Endothelial cell (in vitro differentiated cells): Measurements from ENCODE around the gene PCDHGC5. TPM values are rescaled to one million over a fixed set of nuclear protein-coding genes. Genes with fewer than 3 reads are reported as not detected.

ENCODE experiments used
- DNase-seq: peaks from one replicate; pipeline ENCODE4 v3.0.0; 2021; ENCODE audit warnings: low spot score
- H3K27ac Mint-ChIP-seq: one replicate; pipeline ENCODE4 v1.8.0; 2021; ENCODE audit warnings: mixed read lengths, inconsistent platforms; ENCODE audit not compliant: unreplicated experiment
- H3K27me3 Mint-ChIP-seq: one replicate; pipeline ENCODE4 v1.8.0; 2021; ENCODE audit warnings: mild to moderate bottlenecking, moderate library complexity, mixed read lengths, inconsistent platforms; ENCODE audit not compliant: unreplicated experiment
- H3K36me3 Mint-ChIP-seq: one replicate; pipeline ENCODE4 v1.8.0; 2021; ENCODE audit warnings: mild to moderate bottlenecking, low read depth, mixed read lengths, inconsistent platforms; ENCODE audit not compliant: unreplicated experiment
- H3K4me1 Mint-ChIP-seq: one replicate; pipeline ENCODE4 v1.8.0; 2021; ENCODE audit warnings: mild to moderate bottlenecking, mixed read lengths, inconsistent platforms; ENCODE audit not compliant: unreplicated experiment
- H3K4me3 Mint-ChIP-seq: one replicate; pipeline ENCODE4 v1.8.0; 2021; ENCODE audit warnings: mild to moderate bottlenecking, mixed read lengths, inconsistent platforms; ENCODE audit not compliant: unreplicated experiment
- H3K9me3 Mint-ChIP-seq: one replicate; pipeline ENCODE4 v1.8.0; 2021; ENCODE audit warnings: mixed read lengths, inconsistent platforms; ENCODE audit not compliant: unreplicated experiment
- total RNA-seq: library from RNA; stranded (reverse); fragmentation: NEBNext Ultra II Directional; extraction: Animal tissue kit (Norgen Biotek cat#: 25700); gene quantifications from one replicate; pipeline ENCODE4 v1.2.1, GENCODE V29; 2021; ENCODE audit not compliant: unreplicated experiment
- TF ChIP-seq, protein P1 (sequence below): fragments of 200-600 bp; sonication (generic); IDR thresholded peaks from one replicate; pipeline ENCODE4 v1.5.0; 2021; ENCODE audit warnings: antibody characterized with exemption; ENCODE audit not compliant: unreplicated experiment

PCDHGC5 gene
- total RNA-seq, 1 donor from 2014 or later, result 2.9 TPM

DNA sequence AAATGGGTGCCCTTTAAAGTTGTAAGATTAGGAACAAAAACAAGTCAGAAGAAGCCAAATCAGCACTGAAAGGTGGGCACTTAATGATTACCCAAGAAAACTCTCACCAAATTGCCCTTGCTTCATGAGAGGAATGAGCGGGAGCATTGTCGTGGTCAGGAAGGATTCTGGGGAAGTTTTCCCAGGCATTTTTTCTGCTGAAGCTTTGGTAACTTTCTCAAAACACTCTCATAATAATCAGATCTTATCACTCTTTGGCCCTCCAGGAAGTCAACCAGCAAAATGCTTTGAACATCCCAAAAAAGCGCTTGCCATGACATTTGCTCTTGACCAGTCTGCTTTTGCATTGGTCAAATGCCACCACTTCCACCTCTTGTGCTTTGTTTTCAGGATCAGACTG is 23.5 kb upstream of the PCDHGC5 start:
- TF ChIP-seq, protein P1, sequence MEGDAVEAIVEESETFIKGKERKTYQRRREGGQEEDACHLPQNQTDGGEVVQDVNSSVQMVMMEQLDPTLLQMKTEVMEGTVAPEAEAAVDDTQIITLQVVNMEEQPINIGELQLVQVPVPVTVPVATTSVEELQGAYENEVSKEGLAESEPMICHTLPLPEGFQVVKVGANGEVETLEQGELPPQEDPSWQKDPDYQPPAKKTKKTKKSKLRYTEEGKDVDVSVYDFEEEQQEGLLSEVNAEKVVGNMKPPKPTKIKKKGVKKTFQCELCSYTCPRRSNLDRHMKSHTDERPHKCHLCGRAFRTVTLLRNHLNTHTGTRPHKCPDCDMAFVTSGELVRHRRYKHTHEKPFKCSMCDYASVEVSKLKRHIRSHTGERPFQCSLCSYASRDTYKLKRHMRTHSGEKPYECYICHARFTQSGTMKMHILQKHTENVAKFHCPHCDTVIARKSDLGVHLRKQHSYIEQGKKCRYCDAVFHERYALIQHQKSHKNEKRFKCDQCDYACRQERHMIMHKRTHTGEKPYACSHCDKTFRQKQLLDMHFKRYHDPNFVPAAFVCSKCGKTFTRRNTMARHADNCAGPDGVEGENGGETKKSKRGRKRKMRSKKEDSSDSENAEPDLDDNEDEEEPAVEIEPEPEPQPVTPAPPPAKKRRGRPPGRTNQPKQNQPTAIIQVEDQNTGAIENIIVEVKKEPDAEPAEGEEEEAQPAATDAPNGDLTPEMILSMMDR, result no peak
- no peak overlapping the region for H3K27ac Mint-ChIP-seq
- H3K4me3 Mint-ChIP-seq, result no peak overlapping the region
- H3K4me1 Mint-ChIP-seq, result peaks cover 16% of the 10 kb centered on the region
- peaks cover 4% of the 10 kb centered on the region for H3K36me3 Mint-ChIP-seq
- no peaks in the 10 kb centered on the region for H3K9me3 Mint-ChIP-seq
- DNase-seq, result no peak
- H3K27me3 Mint-ChIP-seq, result peaks cover 1% of the 10 kb centered on the region

DNA sequence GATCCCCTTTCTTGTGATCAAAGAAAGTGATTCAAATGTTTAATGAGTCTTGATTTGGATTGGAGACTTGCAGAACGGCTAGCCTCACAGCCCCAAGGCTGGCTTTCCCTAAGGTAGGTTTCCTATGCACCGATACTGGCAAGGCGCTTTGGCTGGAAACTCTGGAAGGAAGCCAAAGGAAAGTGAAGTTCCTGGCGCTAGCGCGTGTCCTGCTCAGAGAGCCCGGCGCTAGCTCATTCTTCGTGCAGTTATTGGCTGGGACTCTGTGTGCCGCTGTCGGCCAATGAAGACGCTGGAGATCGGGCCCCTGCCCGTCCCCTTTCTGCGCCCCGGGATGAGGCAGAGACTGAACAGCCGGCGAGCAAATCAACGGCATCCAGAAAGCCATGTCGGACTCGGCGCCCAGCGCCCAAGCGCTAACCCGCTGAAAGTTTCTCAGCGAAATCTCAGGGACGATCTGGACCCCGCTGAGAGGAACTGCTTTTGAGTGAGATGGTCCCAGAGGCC is 13.2 kb upstream of the PCDHGC5 start, which contains the start of gene PCDHGC3:
PCDHGC3 (plus strand) TSS at position 342 of the 507 bp plus-strand sequence; CDS start at position 493, 151 bp downstream.
- Mint-ChIP-seq H3K4me3 (peak within 1 kb of the TSS; percentile 96), H3K9me3 (no peaks in the 10 kb centered on the region), H3K27ac (peak within 1 kb of the TSS; percentile 95), H3K36me3 (peaks cover 24% of the 10 kb centered on the region), H3K27me3 (peaks cover 2% of the 10 kb centered on the region), H3K4me1 (peaks cover 31% of the 10 kb centered on the region)
- peak; percentile 82 for DNase-seq
- TF ChIP-seq, protein P1, result no peak

DNA sequence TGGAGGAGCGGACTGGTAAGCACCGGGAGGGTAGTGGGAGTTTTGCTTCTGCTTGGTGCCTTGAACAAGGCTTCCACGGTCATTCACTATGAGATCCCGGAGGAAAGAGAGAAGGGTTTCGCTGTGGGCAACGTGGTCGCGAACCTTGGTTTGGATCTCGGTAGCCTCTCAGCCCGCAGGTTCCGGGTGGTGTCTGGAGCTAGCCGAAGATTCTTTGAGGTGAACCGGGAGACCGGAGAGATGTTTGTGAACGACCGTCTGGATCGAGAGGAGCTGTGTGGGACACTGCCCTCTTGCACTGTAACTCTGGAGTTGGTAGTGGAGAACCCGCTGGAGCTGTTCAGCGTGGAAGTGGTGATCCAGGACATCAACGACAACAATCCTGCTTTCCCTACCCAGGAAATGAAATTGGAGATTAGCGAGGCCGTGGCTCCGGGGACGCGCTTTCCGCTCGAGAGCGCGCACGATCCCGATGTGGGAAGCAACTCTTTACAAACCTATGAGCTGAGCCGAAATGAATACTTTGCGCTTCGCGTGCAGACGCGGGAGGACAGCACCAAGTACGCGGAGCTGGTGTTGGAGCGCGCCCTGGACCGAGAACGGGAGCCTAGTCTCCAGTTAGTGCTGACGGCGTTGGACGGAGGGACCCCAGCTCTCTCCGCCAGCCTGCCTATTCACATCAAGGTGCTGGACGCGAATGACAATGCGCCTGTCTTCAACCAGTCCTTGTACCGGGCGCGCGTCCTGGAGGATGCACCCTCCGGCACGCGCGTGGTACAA is 12.6 kb upstream of the PCDHGC5 start:
- Mint-ChIP-seq H3K27me3 (peaks cover 2% of the 10 kb centered on the region), H3K4me3 (peak overlapping the region; percentile 96), H3K9me3 (no peaks in the 10 kb centered on the region), H3K36me3 (peaks cover 27% of the 10 kb centered on the region), H3K27ac (peak overlapping the region; percentile 95), H3K4me1 (peaks cover 31% of the 10 kb centered on the region)
- TF ChIP-seq, protein P1, result no peak
- DNase-seq, result peak; percentile 63

DNA sequence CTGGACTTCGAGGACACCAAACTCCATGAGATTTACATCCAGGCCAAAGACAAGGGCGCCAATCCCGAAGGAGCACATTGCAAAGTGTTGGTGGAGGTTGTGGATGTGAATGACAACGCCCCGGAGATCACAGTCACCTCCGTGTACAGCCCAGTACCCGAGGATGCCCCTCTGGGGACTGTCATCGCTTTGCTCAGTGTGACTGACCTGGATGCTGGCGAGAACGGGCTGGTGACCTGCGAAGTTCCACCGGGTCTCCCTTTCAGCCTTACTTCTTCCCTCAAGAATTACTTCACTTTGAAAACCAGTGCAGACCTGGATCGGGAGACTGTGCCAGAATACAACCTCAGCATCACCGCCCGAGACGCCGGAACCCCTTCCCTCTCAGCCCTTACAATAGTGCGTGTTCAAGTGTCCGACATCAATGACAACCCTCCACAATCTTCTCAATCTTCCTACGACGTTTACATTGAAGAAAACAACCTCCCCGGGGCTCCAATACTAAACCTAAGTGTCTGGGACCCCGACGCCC is 11.8 kb upstream of the PCDHGC5 start:
- Mint-ChIP-seq H3K27ac (no peak overlapping the region), H3K9me3 (no peaks in the 10 kb centered on the region), H3K27me3 (peaks cover 2% of the 10 kb centered on the region), H3K4me1 (peaks cover 31% of the 10 kb centered on the region), H3K36me3 (peaks cover 27% of the 10 kb centered on the region), H3K4me3 (peak overlapping the region; percentile 96)
- no peak for DNase-seq
- TF ChIP-seq, protein P1, result no peak

DNA sequence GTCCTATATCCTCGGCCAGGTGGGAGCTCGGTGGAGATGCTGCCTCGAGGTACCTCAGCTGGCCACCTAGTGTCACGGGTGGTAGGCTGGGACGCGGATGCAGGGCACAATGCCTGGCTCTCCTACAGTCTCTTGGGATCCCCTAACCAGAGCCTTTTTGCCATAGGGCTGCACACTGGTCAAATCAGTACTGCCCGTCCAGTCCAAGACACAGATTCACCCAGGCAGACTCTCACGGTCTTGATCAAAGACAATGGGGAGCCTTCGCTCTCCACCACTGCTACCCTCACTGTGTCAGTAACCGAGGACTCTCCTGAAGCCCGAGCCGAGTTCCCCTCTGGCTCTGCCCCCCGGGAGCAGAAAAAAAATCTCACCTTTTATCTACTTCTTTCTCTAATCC is 11.1 kb upstream of the PCDHGC5 start:
- Mint-ChIP-seq H3K4me3 (no peak overlapping the region), H3K9me3 (no peaks in the 10 kb centered on the region), H3K27ac (no peak overlapping the region), H3K4me1 (peaks cover 33% of the 10 kb centered on the region), H3K36me3 (peaks cover 32% of the 10 kb centered on the region), H3K27me3 (peaks cover 2% of the 10 kb centered on the region)
- TF ChIP-seq, protein P1, result no peak
- no peak for DNase-seq
